DMS53 (cell line): ENCODE measurements around the gene FCHSD2.

Experiments used
- DNase-seq: peaks from one replicate; lab custom pipeline; 2025; lab: John Stamatoyannopoulos, UW

FCHSD2 gene

DNA sequence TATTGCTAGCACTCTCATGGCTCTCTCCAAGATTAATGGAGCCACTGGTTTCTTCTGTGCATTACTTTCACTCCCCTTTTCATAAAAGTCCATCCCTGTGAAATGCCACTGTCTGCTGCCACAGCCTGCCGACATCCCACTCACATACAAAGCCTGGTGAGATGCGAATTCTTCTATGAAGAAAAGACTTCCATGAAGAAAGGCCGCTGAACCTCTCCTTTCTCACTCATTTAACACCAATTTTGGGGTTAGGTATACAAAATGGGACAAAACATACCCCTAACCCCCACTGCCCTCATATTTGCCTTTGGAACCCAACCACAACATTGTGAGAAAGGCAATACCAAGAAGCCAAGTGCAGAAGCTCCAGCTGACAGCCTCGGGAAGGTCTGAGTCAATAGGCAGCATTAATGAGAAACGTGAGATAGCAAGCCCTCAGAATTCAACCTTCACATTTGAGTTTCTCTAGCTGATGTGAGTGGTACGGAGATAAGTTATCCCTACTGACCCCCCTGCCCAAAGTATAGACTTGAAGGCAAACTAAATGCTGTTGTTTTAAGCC is 171.5 kb downstream of the FCHSD2 start:
- DNase-seq, result no peak

DNA sequence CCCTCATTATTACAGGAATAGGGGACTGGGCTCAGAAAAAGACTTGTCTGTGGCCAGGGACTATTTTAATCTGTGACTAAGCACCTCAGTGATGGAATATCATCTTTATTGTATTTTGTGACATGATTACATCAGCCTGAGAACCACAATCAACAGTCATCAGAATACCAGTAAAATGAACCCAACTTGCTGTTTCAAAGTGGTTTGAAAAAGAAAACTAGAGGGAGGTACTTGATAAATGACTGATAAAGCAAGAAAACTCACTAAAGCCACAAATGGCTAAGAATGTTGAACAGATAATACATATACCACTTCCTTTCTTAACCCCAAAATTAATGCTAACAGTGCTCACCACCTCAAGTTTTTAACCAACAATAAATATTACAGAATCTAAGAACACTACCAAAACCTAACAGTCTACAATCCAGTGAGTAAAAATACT is 172.2 kb downstream of the FCHSD2 start:
- DNase-seq, result no peak

DNA sequence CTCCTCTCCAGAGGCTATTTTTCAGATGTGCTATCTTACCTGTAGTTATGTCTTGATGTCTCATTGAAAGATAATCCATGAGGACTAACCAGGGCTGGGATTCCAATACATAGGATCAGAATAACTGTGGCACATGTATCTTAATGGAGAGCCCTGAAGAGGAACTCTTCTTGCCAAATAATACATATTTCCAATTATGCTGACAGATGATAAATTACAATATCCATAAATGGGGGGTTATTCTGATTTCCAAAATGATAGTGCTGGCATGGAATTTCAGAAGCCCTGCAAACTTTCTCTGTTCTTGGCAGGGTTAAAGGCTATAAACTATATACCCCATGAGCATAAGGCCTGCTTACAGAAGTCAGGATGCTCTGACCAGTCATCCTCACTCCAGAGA is 173.7 kb downstream of the FCHSD2 start:
- no peak for DNase-seq

DNA sequence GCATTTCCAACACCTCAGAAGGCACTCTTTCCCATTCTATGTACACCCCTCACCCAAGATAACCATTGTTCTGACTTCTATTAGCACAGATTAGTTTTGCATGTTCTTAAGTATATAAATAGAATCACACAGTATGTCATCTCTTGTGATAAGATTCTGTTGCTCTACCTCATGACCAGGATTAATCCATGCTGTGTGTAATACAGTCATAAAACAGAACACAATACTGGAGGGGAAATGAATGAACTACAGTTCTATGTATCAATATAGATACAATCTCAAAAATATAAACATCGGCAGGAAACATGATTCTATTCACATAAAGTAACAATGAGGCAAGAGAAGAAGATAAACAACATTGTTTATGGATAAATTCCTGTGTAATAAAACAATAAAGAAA is 176.4 kb downstream of the FCHSD2 start:
- no peak for DNase-seq

DNA sequence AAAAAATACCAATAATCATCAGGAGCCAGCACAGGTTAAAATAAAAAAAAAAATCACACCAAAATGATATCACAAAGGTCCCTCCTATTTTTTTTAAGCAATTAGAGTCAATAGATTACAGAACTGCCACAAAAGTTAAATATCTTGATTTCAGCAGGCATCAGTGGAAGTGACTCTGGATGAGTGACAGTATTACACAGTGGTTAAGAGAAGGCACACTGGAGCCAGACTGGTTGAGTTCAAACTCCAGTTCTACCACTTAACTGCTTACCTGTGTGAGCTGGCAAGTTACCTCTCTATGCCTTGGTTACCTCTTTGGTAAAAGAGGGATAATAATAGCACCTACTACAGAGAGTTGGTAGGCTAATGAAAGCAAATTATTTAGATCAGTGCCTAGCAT is 179.4 kb downstream of the FCHSD2 start:
- no peak for DNase-seq

DNA sequence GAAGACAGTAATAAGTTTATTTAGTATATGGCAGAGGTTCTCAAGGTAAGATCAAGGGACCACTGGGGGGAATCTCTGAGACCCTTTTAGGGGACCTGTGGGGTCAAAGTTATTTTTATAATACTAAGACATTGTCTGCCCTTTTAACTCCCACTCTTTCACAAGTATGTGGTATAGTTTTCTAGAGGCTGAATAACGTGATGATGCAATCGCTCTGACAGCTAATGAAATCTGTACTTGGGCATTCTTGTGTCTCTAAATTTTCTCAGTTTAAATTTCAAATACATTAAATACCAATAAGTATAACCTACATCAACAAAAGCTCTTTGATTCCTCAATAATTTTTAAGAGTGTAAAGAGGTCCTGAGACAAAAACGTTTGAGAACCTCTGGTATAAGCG is 180.0 kb downstream of the FCHSD2 start:
- DNase-seq, result no peak

DNA sequence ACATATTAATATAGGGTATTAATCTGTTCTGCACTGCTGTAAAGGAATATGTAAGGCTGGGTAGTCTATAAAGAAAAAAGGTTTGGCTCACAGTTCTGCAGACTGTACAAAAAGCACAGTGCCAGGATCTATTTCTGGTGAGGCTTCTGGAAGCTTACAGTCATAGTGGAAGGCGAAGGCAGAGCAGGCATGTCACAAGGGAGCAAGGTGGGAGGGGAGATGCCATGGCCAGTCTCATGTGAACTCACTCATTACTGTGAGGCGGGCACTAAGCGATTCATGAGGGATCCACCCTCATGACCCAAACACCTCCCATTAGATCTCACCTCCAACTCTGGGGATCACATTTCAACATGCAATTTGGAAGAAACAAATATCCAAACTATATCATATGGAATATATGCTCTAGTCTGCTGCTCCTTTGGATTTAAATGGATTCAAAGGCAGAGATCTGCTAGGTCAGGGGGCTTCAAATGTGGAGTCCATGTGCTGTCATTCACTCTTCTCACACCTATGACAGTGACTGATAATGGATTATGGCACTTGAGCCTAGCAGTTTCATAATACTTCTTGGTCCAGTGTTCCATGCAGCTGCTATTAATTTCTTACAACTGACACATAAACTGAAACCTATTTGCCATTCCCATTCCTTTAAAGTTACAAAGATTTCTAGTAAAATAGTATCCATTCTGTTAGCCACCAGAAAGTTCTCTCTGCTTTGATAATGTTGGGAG is 182.0 kb downstream of the FCHSD2 start:
- DNase-seq, result no peak

DNA sequence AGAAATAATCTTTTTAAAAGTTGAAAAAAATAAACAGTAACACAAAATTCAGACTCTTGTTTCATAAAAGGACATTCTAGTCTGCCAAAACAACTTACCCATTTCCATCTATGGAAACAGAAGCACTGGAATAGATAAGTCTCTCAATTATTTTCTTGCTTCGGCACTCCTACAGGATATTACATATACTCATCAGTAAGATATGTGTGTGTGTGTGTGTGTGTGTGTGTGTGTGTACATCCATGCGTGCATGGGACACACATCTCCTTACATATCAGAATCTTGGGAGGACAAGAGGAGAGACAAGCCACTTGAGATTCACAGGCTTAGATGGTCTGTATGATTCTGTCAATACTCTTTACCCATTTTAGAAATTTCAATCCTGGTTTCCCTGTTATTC is 183.3 kb downstream of the FCHSD2 start:
- DNase-seq, result no peak

DNA sequence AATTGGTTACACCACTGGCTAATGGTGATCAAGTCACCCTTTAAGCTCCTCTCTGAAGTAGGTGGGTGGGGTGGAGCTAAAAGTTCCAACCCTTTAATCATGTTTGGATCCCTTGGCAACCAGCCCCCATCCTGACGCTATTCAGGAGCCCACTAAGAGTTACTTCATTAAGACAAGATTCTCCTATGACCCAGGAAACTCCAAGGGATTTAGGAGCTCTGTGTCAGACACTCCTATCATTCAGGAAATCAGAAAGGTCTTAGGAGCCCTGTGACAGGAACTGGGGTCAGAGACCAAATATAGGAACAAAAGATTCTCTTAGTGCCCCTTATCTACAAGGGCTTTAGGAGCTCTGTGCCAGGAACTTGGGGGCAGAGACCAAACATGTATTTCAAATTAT is 186.7 kb downstream of the FCHSD2 start:
- DNase-seq, result no peak

DNA sequence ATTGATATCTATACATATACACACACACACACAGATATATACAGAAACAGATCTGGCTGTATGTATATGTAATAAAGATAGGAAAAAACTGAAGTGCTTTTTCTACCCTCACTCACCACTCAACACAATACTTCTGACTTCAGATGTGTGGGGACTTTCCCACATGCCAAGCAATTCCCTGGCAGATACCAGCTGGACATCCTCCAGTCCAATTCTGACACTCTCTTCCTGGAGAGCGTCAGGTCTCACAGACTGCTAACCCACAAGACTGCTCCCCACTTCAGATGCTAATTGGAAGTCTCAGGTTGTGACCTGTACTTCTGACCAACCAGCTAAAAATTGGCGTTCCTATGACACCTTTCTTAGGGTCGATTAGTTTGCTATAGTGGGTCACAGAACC is 187.3 kb downstream of the FCHSD2 start:
- peak; percentile 53 for DNase-seq

DNA sequence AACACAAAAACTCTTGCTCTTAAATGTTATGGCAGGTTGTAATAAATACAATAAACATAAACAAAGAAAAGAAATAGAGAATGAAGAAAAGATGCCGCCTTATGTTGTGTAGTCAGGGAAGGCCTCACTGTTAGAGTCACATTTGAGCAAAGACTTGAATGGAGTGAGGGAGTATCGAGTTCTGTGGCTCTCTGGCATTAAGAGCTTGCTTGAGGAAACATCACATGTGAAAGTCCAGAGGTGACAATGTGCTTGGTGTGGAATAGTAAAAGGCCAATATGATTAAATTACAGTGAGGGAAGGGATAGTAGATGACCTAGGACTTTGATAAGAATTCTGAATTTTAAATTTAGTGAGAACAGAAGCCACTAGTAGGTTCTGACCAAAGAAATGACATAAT is 188.5 kb downstream of the FCHSD2 start:
- DNase-seq, result no peak

DNA sequence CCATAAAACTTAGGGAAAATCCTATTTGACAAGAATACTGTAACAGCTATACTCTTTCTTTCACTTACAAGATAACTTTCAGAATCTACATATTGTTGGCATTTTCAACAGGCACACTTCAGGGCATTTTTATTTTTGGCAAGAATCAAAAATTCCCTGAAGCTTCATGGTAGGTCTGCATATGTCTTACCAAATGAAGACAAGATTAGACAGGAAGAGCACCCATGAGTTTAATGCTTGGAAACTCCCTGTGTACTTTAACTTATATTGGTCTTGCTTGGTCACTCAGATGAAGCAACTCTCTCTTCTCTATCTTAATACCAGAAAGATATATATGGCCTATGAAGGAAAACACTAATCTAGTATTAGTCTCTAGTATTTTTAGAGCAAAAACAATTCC is 190.2 kb downstream of the FCHSD2 start:
- no peak for DNase-seq

DNA sequence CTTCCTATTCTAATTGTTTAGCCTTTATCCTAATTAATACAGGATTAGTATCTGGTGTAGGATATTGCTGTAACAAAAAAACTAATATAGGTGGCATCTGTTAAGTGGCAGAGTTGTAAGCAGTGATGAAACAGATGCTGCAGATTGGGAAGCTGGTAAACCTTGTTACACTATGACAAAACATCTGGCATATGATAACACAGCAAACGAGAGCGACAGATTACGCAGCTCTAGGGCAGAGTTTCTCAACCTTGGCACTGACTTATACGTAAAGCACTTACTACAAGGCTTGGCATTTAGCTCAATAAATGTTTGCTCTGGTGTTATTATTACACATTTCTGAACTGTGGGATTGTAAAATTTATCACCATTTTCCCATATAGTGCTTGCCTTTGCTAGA is 190.9 kb downstream of the FCHSD2 start:
- DNase-seq, result no peak

DNA sequence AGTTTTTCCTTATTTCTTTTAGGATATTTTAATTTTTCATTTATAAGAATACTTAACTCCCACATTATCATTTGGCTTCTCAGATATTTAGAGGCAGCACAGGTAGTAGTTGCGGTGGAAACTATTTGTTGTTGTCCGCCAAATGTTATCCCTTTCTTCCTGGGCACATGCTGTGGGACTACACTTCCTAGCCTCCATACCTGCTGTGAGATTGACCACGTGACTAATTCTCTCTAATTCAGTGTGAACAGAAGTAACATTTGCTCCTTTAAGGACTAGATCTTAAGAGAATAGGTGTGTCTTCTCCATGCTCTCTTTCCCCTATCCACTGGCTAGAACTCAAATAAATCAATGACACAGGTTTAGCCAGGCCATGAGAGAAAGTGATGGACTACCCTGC is 191.4 kb downstream of the FCHSD2 start:
- no peak for DNase-seq

DNA sequence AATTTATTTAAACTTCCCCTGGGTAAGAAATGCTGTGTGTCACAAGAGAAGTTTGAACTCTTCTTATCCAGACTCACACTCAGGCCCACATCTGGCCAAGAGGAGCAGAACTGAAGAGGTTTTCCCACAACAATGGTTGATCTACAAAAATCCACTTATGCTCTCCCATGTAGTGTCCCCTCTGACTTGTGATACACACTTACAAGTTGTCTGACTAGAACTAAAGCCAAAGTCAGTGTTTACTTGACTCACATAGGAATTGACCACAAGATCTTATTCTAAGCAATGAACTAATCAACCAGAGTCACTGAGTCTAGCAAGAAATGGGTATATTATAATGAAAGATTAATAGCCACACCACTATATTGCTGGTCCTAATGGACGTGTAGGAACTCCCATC is 194.9 kb downstream of the FCHSD2 start:
- DNase-seq, result no peak

DNA sequence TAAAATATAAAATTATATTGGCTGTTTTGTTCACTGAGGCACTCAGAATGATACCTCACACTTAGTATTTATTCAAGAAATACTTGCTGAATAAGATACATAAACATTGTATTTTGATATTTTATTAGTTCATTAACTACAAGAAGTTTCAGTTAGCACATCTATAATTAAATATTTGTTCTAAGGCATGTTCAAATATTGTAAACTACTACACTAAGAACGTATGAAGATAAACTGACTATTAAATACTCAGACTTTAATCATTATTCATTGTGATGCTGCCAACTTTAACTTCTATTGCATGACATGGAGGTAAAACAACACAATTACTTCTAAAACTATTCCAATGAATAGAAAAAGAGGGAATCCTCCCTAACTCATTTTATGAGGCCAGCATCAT is 198.5 kb downstream of the FCHSD2 start:
- no peak for DNase-seq

DNA sequence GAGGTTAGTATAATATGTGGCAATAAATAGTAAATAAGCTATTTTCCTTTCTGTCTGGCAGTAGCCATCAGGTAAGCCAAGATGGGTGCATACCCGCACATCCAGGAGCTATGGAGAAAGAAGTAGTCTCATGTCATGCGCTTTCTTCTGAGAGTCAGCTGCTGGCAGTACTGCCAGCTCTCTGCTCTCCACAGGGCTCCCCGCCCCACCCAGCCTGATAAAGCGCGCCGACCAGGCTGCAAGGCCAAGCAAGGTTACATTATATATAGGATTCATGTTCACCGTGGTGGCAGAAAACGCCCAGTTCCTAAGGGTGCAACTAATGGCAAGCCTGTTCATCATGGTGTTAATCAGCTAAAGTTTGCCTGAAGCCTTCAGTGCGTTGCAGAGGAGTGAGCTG is 201.7 kb downstream of the FCHSD2 start:
- no peak for DNase-seq

DNA sequence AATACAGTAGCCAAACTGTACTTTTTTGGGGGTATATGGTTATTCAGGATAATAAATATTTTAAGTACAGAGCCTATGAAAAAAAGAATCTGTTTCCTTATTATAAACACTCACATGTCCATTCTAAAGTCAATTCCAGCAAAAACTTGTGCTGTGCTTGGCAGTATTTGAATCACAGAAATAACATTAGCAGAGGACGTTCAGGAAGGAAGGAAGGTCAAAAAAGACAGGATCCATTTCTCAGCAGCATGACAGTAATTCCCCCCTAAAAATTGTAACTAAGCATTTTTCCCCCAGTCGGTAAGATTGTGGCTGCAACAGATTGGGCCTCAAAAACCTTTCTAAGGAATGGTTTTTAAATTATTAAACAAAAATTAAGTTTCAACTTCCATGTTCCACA is 203.1 kb downstream of the FCHSD2 start:
- no peak for DNase-seq

DNA sequence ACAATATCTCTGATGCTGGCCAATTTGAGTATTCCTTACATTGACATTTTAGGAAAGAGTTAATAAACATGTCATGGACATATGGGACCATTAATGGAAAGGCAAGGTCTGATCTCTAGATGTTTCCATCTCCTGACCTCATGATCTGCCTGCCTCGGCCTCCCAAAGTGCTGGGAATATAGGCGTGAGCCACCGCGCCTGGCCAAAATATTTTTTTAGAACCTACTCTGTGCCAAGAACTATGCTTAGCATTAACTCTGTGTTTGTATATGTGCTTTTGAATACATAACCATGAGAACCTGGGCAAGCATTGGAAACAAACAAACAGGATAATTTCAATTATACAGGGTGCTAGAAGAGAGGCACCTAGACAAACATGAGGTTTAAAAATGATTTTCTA is 204.7 kb downstream of the FCHSD2 start:
- DNase-seq, result no peak

DNA sequence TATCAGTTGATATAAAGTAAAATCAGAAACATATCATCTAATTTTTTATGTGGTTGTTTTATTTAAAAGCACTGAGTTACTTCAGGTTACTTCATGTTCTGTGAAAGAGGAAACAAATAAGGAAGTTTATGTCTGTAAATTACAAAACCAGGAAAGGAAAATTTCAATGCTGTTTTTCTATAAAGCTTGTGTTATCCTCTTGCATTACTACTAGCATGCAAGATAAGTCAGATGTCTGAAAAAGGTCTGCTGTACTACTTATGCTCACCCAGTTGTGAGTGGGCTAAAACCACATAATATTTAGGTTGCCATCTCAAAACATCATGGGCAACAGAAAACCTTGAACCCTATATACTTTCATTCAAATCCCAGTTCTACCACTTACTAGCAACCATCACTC is 206.4 kb downstream of the FCHSD2 start:
- DNase-seq, result no peak

DNA sequence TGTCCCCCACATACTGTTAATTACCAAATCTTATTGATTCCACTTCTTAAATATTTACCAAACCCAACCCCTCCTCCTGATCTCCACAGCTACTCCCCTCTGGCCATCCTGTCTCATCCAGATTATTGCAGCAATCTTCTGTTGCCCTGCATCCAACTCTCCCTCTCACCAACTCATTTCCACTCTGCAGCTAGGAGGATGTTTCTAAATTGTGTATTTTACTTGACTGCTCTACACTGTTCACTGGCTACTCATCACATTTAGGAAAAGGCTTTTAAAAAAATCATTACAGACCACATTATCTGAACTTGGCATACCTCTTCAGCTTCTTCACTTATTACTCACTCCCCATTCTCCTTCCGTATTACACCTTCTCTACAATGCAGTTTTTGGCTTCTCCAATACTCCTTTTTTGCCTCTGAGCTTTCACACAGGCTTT is 210.0 kb downstream of the FCHSD2 start:
- no peak for DNase-seq

DNA sequence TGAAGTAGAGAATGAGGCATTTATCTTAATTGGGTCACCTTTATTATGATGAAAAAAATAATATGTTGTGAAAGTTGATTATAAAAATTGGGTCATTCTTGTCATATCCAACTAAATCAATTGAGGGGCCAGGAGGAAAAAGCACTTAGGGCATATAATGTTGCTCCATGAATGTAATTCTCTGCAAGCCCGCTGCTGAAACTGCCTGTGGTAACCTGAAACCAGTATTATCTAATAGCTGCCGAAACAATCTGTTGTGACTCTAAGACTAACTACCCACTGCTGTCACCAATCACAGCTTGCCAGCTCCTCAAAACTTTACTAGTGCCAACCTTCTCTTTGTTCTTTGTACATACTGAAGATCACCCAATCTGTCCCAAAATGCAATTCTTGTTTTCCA is 212.1 kb downstream of the FCHSD2 start:
- DNase-seq, result no peak

DNA sequence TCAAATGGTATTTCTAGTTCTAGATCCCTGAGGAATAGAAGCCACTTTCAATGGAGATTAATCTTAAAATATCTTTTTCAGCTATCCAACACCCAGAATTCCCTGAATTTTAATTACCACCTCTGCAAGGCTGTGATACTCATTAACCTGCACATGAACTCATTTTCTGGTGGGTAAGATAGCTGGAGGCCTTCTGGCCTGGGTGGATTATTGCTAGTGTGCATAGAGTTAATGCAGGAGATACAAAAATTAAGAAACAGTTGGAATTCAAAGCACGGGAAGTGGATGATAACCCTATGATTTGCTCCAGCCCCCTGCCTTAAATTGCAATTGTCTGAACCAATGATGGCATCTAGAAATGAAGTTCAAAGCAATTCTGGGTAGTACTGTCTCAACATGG is 212.9 kb downstream of the FCHSD2 start:
- no peak for DNase-seq

DNA sequence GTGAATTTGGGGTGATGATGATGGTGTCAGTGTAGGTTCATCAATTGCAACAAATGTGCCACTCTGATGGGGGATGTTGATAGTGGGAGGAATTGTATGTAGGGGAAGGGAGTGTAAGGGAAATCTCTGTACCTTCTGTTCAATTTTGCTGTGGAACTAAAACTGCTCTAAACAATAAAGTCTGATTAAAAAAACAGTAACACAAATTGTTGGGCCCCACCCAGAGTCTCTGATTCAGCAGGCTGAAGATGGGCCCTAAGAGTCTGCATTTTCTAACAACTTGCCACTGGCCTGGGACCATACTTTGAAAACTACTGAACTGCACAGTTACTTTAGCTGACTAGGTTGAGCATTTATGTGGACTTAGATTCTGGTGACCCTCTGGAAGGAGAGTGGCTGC is 214.7 kb downstream of the FCHSD2 start:
- no peak for DNase-seq
